ENCODE data around the gene MAPK14. TPM values are rescaled to one million over a fixed set of nuclear protein-coding genes. Genes with fewer than 3 reads are reported as not detected.

The MAPK14 gene
- total RNA-seq, 1 donor from 2014 or later = 67.9 TPM

GRCh38 chr6:36113049-36113448 lies 85.4 kb downstream of the MAPK14 start:
- Histone ChIP-seq H3K36me3 (peaks cover 35% of the 10 kb centered on the region), H3K27me3 (ENCODE audit: low read depth) (no peaks in the 10 kb centered on the region), H3K27ac (no peak overlapping the region), H3K4me1 (peaks cover 8% of the 10 kb centered on the region), H3K9me3 (no peaks in the 10 kb centered on the region), H3K4me3 (no peak overlapping the region)
- DNase-seq = no peak
- TF ChIP-seq, protein P1, sequence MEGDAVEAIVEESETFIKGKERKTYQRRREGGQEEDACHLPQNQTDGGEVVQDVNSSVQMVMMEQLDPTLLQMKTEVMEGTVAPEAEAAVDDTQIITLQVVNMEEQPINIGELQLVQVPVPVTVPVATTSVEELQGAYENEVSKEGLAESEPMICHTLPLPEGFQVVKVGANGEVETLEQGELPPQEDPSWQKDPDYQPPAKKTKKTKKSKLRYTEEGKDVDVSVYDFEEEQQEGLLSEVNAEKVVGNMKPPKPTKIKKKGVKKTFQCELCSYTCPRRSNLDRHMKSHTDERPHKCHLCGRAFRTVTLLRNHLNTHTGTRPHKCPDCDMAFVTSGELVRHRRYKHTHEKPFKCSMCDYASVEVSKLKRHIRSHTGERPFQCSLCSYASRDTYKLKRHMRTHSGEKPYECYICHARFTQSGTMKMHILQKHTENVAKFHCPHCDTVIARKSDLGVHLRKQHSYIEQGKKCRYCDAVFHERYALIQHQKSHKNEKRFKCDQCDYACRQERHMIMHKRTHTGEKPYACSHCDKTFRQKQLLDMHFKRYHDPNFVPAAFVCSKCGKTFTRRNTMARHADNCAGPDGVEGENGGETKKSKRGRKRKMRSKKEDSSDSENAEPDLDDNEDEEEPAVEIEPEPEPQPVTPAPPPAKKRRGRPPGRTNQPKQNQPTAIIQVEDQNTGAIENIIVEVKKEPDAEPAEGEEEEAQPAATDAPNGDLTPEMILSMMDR (IDR thresholded peaks at IDR 0.05) = no peak
- ATAC-seq = no peak
- intact Hi-C loops (cut with DNase I) = no loop called here

GRCh38 chr6:36113703-36114102 lies 86.1 kb downstream of the MAPK14 start:
- TF ChIP-seq, protein P1 (IDR thresholded peaks at IDR 0.05) = no peak

DNA sequence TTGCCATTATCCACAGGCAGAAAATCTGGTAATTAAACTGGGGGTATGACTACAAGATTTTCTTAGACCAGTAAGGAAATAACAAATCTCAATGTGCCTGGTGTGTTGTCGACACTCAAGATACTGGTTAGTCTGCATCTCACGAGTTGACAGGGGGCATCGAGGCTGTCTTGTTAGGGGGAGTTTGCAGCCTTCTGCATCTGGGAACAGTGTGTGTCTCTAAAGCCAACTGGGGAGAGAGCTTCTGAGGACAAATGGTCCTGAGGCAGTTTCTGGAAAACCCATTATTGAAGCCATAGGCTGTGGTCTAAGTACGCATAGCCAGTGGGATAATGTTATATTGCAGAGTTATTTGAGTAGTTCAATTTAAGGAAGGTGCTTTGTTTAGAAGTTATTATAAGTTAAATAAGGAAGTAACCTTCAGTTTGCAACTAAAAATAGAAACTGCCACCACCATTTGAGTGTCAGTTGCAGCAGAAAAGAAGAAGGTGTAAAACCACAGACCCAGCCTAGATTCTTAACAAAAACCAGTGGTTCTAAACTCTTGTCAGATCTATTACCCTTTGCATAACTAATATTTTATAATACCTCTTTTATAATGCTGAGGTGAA lies 87.3 kb downstream of the MAPK14 start:
- ATAC-seq = no peak

More at GRCh38 chr6:36113703-36114102, 86.1 kb downstream of the MAPK14 start:
- H3K27ac ChIP-seq = no peak overlapping the region
- intact Hi-C loops (cut with DNase I) = no loop called here
- DNase-seq (no peak), ATAC-seq (no peak)
- peaks cover 29% of the 10 kb centered on the region for H3K36me3 ChIP-seq
- no peaks in the 10 kb centered on the region for H3K27me3 ChIP-seq (ENCODE audit: low read depth)
- H3K4me3 ChIP-seq = no peak overlapping the region
- peaks cover 14% of the 10 kb centered on the region for H3K4me1 ChIP-seq
- no peaks in the 10 kb centered on the region for H3K9me3 ChIP-seq

DNA sequence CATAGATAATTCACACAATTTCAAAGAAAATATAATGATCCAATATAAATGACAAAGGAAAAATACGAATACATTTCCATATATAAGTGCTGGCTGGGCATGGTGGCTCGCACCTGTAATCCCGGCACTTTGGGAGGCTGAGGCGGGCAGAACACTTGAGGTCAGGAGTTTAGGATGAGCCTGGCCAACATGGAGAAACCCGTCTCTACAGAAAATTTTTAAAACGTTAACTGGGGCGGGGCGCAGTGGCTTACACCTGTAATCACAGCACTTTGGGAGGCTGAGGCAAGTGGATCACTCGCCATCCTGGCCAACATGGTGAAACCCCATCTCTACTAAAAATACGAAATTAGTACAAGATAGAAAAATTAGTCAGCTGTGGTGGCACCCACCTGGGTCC lies 87.8 kb downstream of the MAPK14 start:
- H3K9me3 ChIP-seq = no peaks in the 10 kb centered on the region
- H3K4me3 ChIP-seq = no peak overlapping the region
- TF ChIP-seq, protein P1 (IDR thresholded peaks at IDR 0.05) = no peak
- no peak for DNase-seq
- no peaks in the 10 kb centered on the region for H3K27me3 ChIP-seq (ENCODE audit: low read depth)
- peaks cover 13% of the 10 kb centered on the region for H3K36me3 ChIP-seq
- intact Hi-C loops (cut with DNase I) = no loop called here
- ATAC-seq = no peak
- H3K27ac ChIP-seq = no peak overlapping the region
- H3K4me1 ChIP-seq = peaks cover 15% of the 10 kb centered on the region

More for the DNA sequence above, 87.3 kb downstream of the MAPK14 start:
- TF ChIP-seq, protein P1 (IDR thresholded peaks at IDR 0.05) = no peak
- H3K4me3 ChIP-seq = no peak overlapping the region
- H3K36me3 ChIP-seq = peaks cover 18% of the 10 kb centered on the region
- no peaks in the 10 kb centered on the region for H3K9me3 ChIP-seq
- intact Hi-C loops (cut with DNase I) = no loop called here
- H3K4me1 ChIP-seq = peaks cover 14% of the 10 kb centered on the region
- H3K27ac ChIP-seq = no peak overlapping the region
- no peak for DNase-seq
- no peaks in the 10 kb centered on the region for H3K27me3 ChIP-seq (ENCODE audit: low read depth)

DNA sequence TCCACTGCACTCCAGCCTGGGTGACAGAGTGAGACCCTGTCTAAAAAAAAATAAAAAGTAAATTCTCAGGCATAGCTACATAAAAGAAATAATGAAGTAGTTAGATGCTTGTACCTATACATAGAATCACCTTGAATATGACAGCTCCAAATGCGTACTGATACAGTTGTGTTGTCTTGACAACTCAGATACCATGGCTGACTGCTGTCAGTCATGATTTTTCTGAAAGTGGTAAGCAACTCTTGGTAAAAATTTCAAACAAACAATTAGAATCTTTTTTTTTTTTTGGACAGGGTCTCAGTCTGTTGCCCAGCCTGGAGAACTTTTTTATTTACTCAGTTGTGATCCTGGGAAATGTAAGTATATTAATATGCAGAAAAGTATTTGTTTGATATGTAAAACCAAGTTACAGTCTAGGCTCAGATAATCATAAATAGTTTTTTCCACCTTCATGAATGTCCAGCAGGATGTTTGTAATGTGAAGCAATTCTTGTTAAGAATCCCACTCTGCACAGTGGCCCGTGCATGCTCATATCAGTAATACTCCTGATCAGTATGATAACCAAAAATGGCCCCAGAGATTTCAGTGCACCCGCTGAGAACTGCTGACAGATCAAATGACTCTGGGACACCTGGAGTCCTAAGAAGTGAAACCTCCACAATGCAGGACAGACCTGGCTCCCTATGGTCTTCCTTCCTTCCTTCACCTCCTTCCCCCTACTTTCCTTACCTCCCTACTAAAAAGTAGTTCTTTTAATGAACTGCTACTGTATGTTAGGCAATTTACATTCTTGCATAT lies 88.7 kb downstream of the MAPK14 start:
- Histone ChIP-seq H3K9me3 (no peaks in the 10 kb centered on the region), H3K27ac (no peak overlapping the region), H3K36me3 (peaks cover 5% of the 10 kb centered on the region), H3K27me3 (ENCODE audit: low read depth) (no peaks in the 10 kb centered on the region), H3K4me3 (no peak overlapping the region), H3K4me1 (peaks cover 24% of the 10 kb centered on the region)
- DNase-seq (no peak), ATAC-seq (no peak)
- intact Hi-C loops (cut with DNase I) = no loop called here
- TF ChIP-seq, protein P1 (IDR thresholded peaks at IDR 0.05) = no peak
